Measurements from ENCODE around the gene PDGFRB. TPM values are rescaled to one million over a fixed set of nuclear protein-coding genes. Genes with fewer than 3 reads are reported as not detected.

PDGFRB gene
- total RNA-seq, 4 donors from 2014 or later = 126 to 366 (median 149) TPM

DNA sequence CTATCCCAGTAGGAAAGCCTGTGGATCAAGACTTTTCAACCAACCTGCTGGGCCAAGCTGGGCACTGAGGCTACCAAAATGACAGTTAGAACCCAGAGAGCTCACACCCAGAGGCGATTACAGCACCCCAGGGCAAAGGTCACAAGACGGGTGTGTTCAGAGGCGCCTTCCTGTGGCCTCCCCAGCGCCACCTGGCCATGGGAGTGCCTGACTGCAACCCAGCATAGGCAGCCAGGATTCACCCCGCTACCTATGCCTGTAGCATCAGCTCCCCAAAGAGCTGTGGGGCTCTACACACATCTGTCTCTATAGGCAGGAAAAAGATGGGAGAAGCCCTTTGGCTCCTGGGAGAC is 33.5 kb downstream of the PDGFRB start:
- DNase-seq (ENCODE audit: low spot score) = no peak
- ATAC-seq (ENCODE audit: low FRiP score) = no peak
- TF ChIP-seq, protein P1, sequence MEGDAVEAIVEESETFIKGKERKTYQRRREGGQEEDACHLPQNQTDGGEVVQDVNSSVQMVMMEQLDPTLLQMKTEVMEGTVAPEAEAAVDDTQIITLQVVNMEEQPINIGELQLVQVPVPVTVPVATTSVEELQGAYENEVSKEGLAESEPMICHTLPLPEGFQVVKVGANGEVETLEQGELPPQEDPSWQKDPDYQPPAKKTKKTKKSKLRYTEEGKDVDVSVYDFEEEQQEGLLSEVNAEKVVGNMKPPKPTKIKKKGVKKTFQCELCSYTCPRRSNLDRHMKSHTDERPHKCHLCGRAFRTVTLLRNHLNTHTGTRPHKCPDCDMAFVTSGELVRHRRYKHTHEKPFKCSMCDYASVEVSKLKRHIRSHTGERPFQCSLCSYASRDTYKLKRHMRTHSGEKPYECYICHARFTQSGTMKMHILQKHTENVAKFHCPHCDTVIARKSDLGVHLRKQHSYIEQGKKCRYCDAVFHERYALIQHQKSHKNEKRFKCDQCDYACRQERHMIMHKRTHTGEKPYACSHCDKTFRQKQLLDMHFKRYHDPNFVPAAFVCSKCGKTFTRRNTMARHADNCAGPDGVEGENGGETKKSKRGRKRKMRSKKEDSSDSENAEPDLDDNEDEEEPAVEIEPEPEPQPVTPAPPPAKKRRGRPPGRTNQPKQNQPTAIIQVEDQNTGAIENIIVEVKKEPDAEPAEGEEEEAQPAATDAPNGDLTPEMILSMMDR (IDR thresholded peaks at IDR 0.05) = no peak

DNA sequence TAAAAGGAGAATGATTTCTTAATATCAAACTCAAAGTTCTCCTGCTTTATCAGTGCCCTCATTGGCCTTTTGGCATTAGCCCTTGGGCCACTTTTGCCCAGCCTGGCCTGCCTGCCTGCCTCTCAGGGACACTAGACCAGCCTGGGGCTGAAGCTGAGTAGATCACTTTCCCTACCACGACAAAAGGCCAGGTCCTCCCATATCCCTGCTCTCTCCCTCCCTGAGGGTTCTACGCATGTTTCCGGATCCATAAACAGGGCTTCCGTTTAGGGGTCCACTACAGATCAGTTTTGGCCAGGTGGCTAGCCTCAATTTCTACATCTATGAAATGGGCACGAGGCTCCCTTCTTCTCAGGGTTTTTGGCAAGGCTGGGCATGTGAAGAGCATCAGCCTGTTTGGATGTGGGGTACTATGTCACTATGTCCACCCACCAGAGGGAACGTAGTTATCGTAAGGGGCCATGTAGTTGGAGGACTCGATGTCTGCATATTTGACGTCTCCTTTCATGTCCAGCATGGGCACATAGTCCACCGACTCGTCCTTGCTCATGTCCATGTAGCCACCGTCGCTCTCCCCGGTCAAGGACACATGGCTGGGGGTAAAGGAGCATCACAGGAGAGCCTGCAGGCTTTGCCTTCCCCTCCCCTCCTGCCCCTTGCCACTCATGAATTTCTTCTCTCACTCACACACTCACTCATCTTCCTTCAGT is 34.0 kb downstream of the PDGFRB start:
- no peak for ATAC-seq (ENCODE audit: low FRiP score)
- DNase-seq (ENCODE audit: low spot score) = no peak
- TF ChIP-seq, protein P1 (IDR thresholded peaks at IDR 0.05) = no peak

DNA sequence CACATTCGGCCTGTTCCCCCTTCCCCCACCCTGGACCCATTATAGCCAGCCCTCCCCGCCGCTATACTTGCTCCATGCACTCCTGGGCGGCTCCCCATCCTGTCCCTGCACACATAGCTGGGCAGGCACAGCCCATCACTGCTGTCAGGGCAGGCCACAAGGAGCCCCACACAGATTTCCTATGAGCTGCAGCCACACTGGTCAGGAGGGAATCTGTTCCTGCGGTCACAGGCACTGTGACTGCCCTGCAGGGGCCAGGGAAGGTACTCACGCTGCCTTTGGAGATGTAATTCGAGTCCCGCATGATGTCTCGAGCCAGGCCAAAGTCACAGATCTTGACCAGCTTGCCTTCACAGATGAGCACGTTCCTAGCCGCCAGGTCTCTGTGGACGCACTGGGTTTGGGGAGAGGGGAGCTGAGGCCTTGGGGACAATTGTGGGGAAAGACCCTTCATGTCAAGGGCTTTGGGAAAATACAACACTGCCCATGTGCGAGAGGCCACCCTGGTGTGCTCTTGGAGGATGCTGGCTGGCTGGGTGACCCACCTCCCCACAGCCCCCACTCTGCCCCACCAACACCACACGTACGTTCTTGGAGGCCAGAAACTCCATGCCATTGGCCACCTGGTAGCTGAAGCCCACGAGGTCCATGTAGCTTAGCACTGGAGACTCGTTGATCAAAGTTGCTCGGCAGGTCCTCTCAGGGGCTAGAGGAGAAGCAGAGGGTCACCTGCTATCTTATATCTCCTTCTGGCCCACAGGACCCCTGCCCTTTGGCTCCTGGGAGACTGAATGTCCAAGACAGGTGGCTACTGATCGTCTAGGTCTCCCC is 34.8 kb downstream of the PDGFRB start:
- ATAC-seq (ENCODE audit: low FRiP score) = no peak
- no peak for DNase-seq (ENCODE audit: low spot score)
- TF ChIP-seq, protein P1 (IDR thresholded peaks at IDR 0.05) = no peak

DNA sequence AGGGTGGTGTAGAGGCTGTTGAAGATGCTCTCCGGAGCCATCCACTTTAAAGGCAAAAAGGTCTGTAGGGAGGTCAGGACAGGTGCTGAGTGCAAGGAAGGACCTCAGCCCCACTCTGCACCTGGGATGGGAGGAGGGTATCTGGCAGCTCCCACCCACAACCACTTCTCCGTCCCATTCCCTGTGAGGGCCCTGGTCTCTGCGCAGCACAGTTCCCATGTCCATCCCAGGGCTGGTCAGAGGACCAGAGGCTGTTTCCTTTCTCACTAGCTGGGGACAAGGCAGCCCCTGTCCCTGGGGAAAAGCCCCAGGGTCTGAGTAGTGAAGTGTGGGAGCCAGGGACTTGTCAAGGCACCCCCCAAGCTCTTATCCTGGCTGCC is 35.6 kb downstream of the PDGFRB start:
- TF ChIP-seq, protein P1 (IDR thresholded peaks at IDR 0.05) = no peak
- ATAC-seq (ENCODE audit: low FRiP score) (no peak), DNase-seq (ENCODE audit: low spot score) (no peak)

DNA sequence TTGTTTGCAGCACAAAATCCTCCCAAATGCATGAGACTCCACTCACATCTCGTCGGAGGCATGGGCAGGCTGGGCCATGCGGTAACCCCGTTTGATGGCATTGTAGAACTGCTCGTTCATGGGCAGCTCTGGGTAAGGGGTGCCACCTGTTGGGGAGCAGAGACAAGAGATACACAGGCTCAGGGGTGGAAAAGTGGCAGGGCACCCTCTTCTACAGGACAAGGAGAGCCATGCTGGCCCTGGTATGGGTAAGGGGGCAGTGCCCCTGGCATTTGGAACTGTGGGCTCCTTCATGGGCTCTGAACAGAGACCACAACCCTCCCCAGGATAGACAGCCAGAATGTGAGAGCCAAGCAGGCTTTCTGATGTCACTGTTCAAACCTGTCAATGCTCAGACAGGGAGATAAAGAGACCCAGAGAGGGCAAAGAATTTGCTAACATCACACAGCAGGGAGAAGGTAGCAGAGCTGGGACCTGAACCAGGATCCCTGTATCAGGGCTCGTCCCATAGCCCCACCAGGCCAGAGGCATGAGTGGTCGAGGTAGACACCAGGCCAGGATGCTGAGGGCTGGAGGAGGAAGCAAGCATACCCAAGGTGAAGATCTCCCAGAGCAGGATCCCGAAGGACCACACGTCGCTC is 36.1 kb downstream of the PDGFRB start:
- TF ChIP-seq, protein P1 (IDR thresholded peaks at IDR 0.05) = no peak
- DNase-seq (ENCODE audit: low spot score) (no peak), ATAC-seq (ENCODE audit: low FRiP score) (no peak)

DNA sequence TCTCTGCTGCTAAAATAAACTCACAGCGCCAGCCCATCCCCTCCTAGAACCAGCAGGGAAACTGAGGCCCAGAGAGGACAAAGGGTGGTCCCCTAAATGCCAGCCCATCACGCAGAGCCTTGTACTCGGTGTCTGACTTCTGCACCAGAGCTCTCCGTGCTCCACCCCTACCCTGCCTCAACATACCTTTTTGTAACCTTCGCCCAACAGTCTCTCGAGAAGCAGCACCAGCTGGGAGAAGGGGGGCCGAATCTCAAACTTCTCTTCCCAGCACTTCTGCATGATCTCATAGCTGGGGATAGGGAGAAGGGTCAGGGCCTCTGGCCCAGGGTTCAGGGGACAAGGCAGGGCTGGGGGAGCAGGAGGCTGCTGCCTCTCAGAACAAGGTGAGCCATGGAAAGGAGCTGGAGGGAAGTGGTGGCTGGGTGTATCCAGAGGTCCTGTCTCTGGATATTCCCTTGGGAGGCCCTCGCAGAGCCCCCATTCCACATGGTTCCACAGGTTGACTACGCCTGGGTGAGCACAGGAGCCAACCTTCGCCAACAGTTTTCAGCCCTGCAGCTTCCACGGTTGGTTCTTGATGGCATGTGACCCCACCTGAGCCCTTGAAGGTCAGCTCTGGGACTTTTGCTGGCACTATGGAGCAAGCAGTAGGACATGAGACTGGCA is 37.0 kb downstream of the PDGFRB start:
- ATAC-seq (ENCODE audit: low FRiP score) = no peak
- TF ChIP-seq, protein P1 (IDR thresholded peaks at IDR 0.05) = no peak
- no peak for DNase-seq (ENCODE audit: low spot score)
